HG03342 (cell line): ENCODE data around the gene HOXA1.
"Not testable (repeated sequence)": the region's sequence is repeated elsewhere in the genome, so short reads cannot be mapped to it uniquely, and the experiment has no call there.

Experiments used
- ATAC-seq: cut with Tn5 transposase; IDR thresholded peaks from one replicate; pipeline ENCODE4 v1.9.1; 2021; ENCODE audit warnings: mild to moderate bottlenecking, moderate library complexity; ENCODE audit not compliant: unreplicated experiment

The HOXA1 gene

DNA sequence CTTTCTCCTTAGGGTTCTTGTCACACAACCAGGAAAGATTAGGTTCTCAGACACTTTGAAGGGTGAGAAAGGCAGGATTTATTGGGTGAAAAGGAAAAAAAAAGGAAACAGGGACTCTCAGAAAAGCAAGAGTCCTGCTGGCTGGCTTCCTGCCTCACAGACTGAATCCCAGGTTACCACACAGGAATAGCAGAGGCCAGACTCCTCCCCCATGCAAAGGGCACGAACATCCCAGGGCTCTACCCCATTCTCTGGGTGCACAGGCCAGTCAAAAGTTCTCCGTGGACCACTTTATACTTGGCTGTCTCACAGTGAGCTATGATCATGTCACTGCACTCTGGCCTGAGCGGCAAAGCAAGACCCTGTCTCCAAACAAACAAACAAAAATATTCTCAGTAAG lies 42.6 kb downstream of the HOXA1 start:
- no peak for ATAC-seq

- ATAC-seq = no peak
Observed at GRCh38 chr7:27051451-27051850, 44.3 kb downstream of the HOXA1 start.

- no peak for ATAC-seq
Observed at GRCh38 chr7:27048438-27048837, 47.4 kb downstream of the HOXA1 start.

GRCh38 chr7:27046854-27047549 lies 48.8 kb downstream of the HOXA1 start:
- ATAC-seq = no peak

DNA sequence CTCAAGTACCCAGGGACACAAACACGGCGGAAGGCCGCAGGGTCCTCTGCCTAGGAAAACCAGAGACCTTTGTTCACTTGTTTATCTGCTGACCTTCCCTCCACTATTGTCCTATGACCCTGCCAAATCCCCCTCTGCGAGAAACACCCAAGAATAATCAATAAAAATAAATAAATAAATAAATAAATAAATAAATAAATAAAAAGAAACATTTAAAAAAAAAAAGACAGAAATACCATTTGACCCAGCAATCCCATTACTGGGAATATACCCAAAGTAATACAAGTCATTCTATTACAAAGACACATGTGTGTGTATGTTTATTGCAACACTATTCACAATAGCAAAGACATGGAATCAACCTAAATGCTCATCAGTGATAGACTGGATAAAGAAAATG lies 49.8 kb downstream of the HOXA1 start:
- ATAC-seq = not testable (repeated sequence)

- not testable (repeated sequence) for ATAC-seq
Observed at GRCh38 chr7:27045066-27045465, 50.7 kb downstream of the HOXA1 start.
